ENCODE results near the gene CALHM2. TPM values are rescaled to one million over a fixed set of nuclear protein-coding genes. Genes with fewer than 3 reads are reported as not detected.

Gene CALHM2, protein sequence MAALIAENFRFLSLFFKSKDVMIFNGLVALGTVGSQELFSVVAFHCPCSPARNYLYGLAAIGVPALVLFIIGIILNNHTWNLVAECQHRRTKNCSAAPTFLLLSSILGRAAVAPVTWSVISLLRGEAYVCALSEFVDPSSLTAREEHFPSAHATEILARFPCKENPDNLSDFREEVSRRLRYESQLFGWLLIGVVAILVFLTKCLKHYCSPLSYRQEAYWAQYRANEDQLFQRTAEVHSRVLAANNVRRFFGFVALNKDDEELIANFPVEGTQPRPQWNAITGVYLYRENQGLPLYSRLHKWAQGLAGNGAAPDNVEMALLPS
- total RNA-seq: 9.2 and 12.1 TPM in 2 replicates

DNA sequence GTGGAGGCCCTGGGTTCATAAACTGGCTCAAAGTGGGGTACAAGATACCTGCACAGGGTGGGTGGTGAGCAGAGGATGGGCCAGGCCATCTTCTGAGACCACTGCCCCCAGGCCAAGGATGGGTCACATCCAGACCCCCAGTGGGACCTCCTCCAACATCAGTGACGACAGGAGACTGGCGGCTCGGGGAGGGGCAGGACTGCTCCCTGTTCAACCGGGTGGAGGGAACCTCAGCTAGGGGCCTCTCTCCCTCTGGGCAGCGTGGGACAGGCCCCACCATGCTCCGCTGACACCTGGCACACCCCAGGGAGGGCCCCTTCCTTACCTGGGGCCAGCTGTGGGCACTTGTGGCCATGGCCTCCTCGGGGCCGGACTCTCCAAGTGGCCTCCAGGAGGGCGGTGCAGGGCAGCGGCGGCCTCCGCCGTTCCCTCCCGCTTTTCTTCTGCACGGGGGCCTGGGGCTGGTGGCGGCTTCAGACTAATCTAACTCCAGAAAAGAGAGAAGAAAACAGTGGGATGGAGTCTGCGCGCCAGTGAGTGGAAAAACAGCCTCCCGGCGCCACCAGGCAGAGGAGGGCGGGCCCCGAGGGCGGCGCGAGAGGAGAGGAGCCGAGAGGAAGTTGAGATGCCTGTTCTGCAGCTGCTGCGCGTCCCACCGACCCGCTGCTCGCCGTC lies at the start of gene CALHM2:
Gene CALHM2, minus strand, starts transcription at position 540 of the 675 bp plus-strand sequence. CDS start 2,429 bp downstream, outside the sequence.

DNA sequence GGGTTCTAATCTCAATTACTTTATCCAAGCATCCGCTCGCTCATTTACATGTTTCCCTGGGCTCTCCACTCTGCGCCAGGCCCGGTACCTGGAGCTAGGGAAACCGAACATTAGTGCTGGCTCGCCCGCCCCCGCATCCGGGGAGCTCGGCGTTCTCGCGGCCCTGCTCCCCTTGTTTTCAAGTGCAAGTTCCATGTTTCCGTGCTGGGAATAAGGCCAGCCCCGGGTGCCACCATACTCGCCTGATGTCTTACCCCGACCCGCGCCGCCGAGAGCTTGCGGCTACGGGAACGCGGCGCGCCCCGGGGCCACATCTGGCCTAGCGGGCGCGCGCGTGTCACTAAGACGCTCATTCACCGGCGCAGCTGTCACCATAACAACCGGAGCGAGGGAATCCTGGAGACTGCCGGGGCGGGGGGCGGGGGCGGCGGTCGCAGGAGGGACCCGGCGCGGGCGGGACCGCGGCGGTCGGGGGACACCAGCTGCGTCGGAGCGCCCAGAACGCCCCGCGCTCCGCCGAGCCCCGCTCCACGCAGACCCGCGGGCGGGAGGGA lies 41.3 kb upstream of the CALHM2 start, which contains the start of gene NEURL1:
Gene NEURL1, plus strand, starts transcription at position 344 of the 554 bp plus-strand sequence. CDS start 683 bp downstream, outside the sequence.

DNA sequence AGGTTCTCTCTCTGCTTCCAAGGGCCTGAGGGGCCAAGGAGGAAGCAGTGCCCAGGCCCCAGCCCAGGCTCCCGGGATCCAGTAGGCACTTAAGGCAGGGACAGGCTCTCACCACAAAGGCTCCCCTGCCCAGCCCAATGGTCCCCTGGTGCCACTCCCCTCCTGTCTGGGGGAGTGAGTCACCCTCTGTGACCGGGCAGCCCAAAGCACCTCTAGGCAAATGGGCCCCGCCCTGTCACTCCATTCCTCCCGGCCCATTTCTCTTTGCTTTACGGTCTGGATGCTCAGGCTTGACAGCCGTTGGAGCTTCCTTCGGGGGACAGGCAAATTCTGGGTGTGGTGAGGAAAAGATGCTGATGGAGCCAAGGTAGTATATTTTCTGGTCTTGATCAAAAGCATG lies 27.0 kb upstream of the CALHM2 start, which contains the start of gene CALHM3:
Gene CALHM3, minus strand, starts transcription at position 106 of the 400 bp plus-strand sequence. CDS start 208 bp downstream, outside the sequence.

DNA sequence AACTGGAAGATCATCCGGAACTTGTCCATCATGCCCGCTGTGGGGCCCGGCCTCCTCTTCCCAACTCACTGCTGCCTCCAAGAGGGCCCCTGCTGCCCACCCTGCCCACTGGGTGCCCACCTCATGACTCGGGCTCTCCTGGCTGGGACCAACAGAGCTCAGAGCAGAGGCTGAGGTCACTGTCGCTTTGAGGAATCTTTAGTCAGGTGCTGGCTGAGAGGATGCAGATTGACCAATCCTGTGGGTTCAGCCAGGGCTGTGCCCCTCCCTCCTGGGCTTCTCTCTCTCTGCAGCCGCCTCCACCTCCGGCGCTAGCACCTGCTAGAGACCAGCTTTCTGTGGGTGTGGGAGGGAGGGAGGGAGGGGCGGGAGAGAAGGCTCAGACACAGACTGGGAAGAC lies 6.5 kb upstream of the CALHM2 start, which contains the start of gene CALHM1:
Gene CALHM1, minus strand, starts transcription at position 181 of the 400 bp plus-strand sequence. Its CDS starts 149 bp downstream, at position 32.

Other genes with a start within 250 kb of the CALHM2 start
- 0.09 TPM in 1 of 2 replicates, not detected in the other for gene RPEL1, start 206.5 kb downstream of the CALHM2 start, total RNA-seq
- 0.30 and 2.5 TPM in 2 replicates for gene INA, start 175.2 kb downstream of the CALHM2 start, total RNA-seq
- gene PCGF6, start 101.2 kb downstream of the CALHM2 start, total RNA-seq: 8.9 and 10.2 TPM in 2 replicates
- 3.9 and 4.8 TPM in 2 replicates for gene TAF5, start 84.4 kb downstream of the CALHM2 start, total RNA-seq
- gene ATP5MK, start 55.9 kb downstream of the CALHM2 start, total RNA-seq: 115 and 210 TPM in 2 replicates
- 29.7 and 63.7 TPM in 2 replicates for gene PDCD11, start 55.7 kb downstream of the CALHM2 start, total RNA-seq
- not detected in 2 replicates for gene CALHM1, start 6.5 kb upstream of the CALHM2 start, total RNA-seq
- gene CALHM3, start 26.9 kb upstream of the CALHM2 start, total RNA-seq: not detected in 2 replicates
- gene NEURL1, start 41.3 kb upstream of the CALHM2 start, total RNA-seq: 0.18 and 0.59 TPM in 2 replicates